Measurements from ENCODE around the gene FBXO7. TPM values are rescaled to one million over a fixed set of nuclear protein-coding genes. Genes with fewer than 3 reads are reported as not detected.
"Not testable (repeated sequence)": the region's sequence is repeated elsewhere in the genome, so short reads cannot be mapped to it uniquely, and the experiment has no call there.

FBXO7 gene
- 79.0 and 96.7 TPM in 2 replicates for total RNA-seq (2014; rRNA removed; shearing (Covaris generic))
- 73.5 and 78.5 TPM in 2 replicates for polyA plus RNA-seq (2015; cell fraction: cytosol; rRNA removed)
- 53.7 and 57.1 TPM in 2 replicates for polyA plus RNA-seq (2015; cell fraction: nucleus; rRNA removed)

DNA sequence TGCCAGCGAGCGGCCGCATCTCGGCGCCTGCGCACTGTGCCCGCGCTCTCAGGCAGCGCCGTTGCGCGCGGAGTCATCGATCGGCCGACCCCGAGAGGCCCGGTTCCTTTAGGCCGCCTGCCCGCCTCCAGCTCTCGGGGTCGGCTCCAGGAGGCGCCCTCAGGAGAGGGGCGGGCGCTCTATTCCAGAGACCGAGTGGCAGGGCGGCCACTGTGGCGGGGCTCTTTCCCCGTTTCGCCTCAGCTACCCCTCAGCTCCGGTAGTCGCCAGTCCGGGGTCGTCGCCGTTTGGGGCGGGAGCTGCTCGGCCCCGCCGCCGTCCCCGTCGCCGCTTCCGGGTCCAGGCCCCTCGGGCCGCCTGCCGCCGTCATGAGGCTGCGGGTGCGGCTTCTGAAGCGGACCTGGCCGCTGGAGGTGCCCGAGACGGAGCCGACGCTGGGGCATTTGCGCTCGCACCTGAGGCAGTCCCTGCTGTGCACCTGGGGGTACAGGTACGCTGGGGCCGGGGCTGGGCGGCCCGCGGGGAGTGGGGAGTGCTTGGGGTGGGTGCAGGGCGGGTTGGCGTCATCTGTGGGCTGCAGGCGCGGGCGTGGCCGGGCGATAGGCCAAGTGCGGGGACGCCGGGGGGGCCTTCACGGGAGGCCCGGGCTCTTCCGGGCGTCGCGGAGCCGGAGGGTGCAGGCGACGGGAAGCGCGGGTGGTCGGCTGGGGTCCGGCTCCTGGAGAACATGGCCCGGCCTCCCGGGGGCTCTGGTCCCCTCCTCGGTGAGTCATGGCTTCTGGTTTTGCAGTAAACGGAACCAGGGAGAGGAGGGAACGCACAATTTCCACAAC is at the start of gene FBXO7:
TSS of gene FBXO7 (plus strand) at position 177 of the 833 bp plus-strand sequence. CDS start at position 369, 192 bp downstream.
- peak; percentile 88 for DNase-seq (ENCODE audit: low read depth)

DNA sequence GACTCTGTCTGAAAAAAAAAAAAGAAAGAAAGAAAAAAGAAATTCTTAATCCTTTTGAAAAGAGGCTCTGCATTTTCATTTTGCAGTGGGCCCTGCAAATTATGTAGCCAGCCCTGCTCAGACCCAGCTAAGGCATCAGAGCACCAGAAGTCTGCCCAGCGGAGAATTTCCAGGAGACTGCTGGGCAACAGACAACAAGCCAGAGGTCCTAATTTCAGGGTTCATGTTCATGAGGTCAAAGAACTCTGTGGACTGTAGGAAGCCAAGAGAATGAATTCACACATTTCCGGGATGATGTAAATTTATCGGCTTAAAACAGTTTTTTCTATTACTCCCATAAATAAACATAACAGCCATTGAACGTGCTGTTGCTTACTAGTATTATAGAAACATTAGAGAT is 47.7 kb upstream of the FBXO7 start:
- DNase-seq (ENCODE audit: low read depth): no peak

DNA sequence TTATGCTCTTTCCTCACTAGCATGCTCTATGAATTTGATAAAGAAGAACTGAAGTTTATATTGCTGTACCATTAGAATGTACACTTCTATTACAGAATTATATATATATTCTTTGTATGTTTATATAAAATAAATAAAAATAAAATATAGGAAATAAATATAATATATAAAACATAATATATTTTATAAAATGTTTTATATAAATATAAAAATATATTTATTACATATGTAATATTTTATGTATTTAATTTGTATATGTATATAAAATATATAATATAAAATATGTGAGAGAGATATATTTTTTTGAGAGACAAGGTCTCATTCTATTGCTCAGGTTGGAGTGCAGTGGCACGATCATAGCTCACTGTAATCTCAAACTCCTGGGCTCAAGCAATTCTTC is 44.3 kb upstream of the FBXO7 start:
- no peak for DNase-seq (ENCODE audit: low read depth)

DNA sequence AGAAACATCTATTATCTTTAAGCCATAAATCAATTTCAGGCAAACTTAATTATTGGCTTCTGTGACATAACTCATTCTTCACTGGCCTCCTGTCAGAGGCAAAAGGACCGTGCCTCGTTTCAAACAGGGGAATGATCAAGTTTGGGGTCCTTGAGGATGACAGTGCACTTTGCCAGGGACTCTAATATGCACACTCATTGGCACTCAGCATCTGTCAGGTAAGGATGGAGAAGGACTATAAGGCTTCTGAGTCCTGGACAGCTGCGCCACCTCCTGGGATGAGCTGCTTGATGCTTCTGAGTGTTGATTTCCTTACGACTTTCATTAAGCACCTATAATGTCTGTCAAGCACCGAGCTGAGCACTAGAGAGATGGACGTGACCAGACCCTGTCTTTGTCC is 30.5 kb upstream of the FBXO7 start:
- peak; percentile 33 for DNase-seq (ENCODE audit: low read depth)

DNA sequence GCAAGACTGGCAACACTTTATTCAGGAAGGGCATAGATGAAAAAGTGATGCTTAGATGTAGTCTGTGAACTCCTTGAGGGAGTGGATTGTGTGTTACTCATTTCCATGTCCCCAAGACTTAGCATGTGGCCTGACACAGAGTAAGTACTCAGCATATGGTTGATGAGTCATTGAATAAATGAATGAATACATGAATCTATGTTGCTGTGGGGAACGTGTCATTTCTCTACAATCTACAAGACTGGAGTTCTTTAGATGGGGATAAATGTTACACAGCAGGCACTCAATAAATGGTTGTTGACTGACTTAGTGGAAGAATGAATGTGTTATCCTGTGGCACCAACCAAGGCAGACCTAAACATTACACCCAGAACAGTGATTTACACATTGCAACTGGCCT is 28.3 kb upstream of the FBXO7 start:
- DNase-seq (ENCODE audit: low read depth): peak; percentile 44

- no peak for DNase-seq (ENCODE audit: low read depth)
These were observed 25.6 kb upstream of the FBXO7 start for GRCh38 chr22:32448980-32449379.

- DNase-seq (ENCODE audit: low read depth): peak; percentile 53
These were observed 17.6 kb upstream of the FBXO7 start for GRCh38 chr22:32457031-32457430.

DNA sequence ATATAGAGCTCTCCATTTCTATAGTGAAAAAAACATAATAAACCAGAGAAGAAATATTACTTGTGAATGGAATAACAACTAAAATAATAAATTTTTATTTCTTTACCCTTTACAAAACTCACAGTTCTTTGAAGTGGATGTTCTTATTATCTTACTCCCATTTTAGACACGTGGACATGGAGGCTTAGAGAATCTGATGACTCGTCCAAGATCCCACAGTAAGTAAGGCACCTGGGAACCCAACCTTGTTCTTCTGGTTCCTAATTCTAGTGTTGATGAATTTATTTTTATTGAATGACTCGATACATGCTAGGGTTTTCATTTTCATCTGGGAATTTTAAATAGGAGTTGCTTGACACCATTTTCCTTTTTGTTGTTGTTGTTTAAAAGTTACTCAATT is 12.2 kb upstream of the FBXO7 start:
- DNase-seq (ENCODE audit: low read depth): no peak

- DNase-seq (ENCODE audit: low read depth): no peak
These were observed 8.9 kb upstream of the FBXO7 start for GRCh38 chr22:32465661-32466060.

DNA sequence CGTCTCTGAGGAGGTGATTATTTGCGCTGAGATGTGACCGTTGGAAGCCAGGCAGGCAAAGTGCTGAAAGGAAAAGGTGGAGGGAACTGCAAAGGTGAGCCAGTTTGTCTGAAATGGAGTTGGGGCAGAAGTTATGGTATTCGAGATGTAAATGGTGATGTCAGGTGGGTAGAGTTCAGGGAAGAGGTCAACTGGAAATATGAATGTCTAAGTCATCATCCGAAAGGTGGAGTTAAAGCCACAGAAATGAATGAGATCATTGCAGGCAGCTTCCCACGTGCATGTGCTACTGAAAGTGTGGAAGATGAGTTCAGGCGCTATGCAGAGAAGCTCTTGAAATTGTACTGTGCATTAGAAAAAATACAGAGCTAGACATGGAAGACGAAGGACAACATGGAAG is 8.1 kb upstream of the FBXO7 start:
- peak; percentile 48 for DNase-seq (ENCODE audit: low read depth)

DNA sequence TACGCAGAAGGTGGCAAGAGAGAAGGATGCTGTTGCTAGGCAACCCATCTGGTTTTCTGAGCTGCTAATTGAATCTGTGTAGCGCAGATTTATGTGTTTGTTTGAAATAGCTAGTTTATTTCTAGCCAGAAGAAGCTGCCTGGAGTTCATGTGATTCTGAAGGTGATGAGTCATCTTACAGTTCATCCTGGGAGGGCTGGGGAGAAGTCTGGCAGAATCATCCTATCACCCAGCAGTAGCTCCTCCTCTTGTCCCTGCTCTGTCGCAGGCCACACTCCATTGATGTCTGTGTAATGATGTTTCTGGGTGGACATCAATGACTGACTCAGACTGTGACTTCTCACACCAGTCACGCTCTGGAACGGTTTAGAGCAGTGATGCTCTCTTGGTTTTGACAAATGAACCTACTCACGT is 4.8 kb upstream of the FBXO7 start:
- peak; percentile 63 for DNase-seq (ENCODE audit: low read depth)

DNA sequence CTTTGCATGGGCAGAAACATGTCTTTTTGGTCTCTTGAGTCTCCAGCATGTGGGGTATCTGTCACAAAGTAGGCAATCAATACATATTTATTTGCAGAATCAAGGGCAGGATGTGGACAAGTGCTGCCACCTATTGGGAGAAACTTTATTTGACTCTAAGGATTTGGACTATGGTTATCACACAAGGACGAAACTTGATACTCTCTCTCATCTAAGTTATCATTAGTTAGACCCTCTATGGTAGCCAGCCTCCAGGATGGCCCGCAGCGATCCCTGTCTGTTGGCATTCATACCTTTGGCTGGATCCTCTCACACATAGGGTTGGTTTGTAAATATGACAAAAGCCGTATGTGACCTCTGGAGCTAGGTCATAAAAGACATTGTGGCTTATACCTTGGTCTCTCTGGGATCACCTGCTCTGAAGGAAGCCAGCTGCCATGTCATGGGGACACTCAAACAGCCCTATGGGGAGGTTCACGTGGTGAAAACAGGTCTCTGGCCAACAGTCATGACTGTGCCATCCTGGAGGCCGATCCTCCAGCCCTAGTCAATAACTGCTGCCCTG is 1.1 kb upstream of the FBXO7 start:
- DNase-seq (ENCODE audit: low read depth): peak; percentile 54

GRCh38 chr22:32475468-32476010 is 928 bp downstream of the FBXO7 start:
- DNase-seq (ENCODE audit: low read depth): no peak

- no peak for DNase-seq (ENCODE audit: low read depth)
These were observed 1.9 kb downstream of the FBXO7 start for GRCh38 chr22:32476281-32477195.

GRCh38 chr22:32477596-32477995 is 3.0 kb downstream of the FBXO7 start:
- no peak for DNase-seq (ENCODE audit: low read depth)

DNA sequence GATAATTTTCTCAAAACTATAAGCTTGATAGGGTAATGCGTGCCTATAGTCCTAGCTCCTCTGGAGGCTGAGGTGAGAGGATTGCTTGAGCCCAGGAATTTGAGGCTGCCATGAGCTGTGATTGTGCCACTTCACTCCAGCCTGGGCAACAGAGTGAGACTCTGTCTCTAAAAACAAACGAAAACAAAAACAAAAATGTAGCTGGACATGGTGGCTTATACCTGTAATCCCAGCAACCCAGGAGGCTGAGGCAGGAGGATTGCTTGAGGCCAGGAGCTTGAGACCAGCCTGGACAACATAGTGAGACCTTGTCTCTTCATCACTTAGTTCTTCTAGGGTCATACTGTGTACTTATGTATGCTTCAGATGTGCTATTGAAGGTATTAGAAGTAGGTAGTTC is 3.9 kb downstream of the FBXO7 start:
- not testable (repeated sequence) for DNase-seq (ENCODE audit: low read depth)

- DNase-seq (ENCODE audit: low read depth): no peak
These were observed 4.4 kb downstream of the FBXO7 start for GRCh38 chr22:32478994-32479393.

DNA sequence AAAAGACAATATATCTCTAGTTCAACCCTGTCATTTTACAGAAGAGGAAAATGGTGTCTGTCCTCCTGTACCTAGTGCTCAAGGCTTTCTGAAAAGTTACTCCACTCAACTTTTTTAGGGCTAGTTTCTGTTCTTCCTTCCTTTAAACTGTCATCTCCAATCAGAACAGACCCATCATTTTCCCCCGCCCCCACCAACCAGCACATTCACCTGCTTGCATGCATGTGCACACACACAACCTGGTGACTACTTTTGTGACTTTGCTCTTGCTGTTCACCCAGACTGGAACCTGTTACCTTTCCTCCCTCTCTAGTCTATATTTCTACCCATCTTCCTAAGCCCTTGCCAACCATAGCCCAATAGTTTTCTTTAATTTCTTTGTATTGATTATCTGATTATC is 5.6 kb downstream of the FBXO7 start:
- no peak for DNase-seq (ENCODE audit: low read depth)

DNA sequence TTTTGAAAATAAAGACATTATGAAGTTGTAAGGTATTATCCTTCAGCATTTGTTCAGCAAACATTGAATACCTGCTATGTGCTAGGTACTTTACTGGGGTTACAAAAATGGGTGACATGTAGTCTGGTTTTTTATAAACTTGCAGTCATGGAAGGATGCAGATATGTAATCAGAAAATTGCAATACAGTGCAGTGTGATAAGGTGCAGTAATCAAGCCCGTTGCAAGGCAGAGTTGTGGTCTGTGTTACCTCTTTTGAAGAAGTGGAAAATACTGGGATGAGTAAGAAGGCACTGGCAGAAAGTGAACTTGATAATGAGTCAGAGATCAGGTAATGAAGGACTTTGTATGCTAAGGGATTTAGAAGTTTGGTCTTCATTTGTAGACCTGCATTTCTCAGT is 8.1 kb downstream of the FBXO7 start:
- DNase-seq (ENCODE audit: low read depth): no peak

DNA sequence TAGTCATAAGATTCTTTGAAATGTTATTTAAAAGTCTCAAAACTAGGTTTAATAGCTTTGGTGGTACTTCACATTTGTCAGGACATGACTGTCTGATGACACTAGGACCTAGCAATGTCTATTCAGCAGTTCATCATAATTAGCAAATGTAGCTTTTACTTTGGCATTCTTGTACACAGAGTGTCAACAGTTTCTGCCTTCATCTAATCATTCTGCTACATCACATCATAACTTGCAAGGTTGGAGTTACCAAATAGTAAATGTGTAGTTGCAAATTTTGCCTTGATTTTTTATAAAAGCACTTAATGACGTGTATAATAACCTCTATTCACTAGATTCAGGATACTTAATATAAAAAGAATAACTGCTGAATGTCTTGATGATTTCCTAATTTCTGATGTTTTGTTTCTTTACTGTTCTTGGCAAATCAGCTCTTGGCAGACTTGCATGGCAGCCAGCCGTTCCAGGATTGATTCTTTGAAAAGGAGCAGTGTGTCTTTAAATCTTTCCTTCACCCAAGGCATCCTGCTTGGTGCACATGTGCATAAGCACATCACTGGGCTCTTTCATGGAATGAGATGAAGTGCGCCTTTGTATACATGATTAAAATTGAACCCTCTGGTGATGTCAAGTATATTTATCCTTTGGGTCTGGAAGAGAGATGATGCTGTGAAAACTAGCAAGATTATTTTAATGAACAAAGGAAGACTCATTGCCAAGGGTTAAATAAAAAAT is 12.2 kb downstream of the FBXO7 start:
- DNase-seq (ENCODE audit: low read depth): no peak

DNA sequence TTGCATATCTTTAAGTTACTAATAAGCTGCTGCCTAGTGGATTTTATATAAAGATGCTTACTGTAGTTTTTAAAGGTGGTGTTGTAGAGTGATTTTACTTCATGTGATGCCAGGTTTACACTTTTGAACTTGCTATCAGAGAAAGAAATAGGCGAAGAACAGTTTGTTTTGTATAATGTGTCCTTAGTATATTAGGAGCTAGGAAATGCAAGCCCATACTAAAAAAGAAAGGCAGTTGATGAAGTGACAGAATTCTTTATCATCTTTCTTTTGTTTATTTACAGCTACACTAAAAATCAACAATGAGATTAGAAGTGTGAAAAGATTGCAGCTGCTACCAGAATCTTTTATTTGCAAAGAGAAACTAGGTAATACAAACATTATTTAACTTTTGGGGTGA is 12.8 kb downstream of the FBXO7 start:
- no peak for DNase-seq (ENCODE audit: low read depth)
